Endothelial cell of hepatic sinusoid (primary cell): ENCODE data around the gene LIFR.
"Not testable (repeated sequence)": the region's sequence is repeated elsewhere in the genome, so short reads cannot be mapped to it uniquely, and the experiment has no call there.

Experiments
- in situ Hi-C: cut with HindIII; loops from 2 replicates; pipeline ENCODE4 v1.10.0; 2017; ENCODE audit warnings: low sequenced_read_pairs

Gene LIFR

GRCh38 chr5:38583500-38583899 is 27.1 kb upstream of the LIFR start:
- in situ Hi-C loops, result no loop called here

GRCh38 chr5:38582975-38583319 is 26.5 kb upstream of the LIFR start:
- in situ Hi-C loops, result no loop called here

- in situ Hi-C loops, result no loop called here
Measured at GRCh38 chr5:38582293-38582974, 26.0 kb upstream of the LIFR start.

- in situ Hi-C loops, result no loop called here
Measured at GRCh38 chr5:38581597-38581996, 25.2 kb upstream of the LIFR start.

- in situ Hi-C loops, result no loop called here
Measured at GRCh38 chr5:38579105-38579504, 22.7 kb upstream of the LIFR start.

- in situ Hi-C loops, result no loop called here
Measured at GRCh38 chr5:38576961-38577684, 20.7 kb upstream of the LIFR start.

GRCh38 chr5:38576442-38576841 is 20.0 kb upstream of the LIFR start:
- in situ Hi-C loops, result no loop called here

- in situ Hi-C loops, result no loop called here
Measured at GRCh38 chr5:38575476-38575875, 19.0 kb upstream of the LIFR start.

- in situ Hi-C loops, result no loop called here
Measured at GRCh38 chr5:38574009-38574408, 17.6 kb upstream of the LIFR start.

GRCh38 chr5:38573521-38573920 is 17.1 kb upstream of the LIFR start:
- in situ Hi-C loops, result no loop called here

GRCh38 chr5:38569180-38569579 is 12.7 kb upstream of the LIFR start:
- in situ Hi-C loops, result no loop called here

GRCh38 chr5:38567306-38567705 is 10.9 kb upstream of the LIFR start:
- in situ Hi-C loops, result not testable (repeated sequence)

GRCh38 chr5:38563624-38564023 is 7.2 kb upstream of the LIFR start:
- in situ Hi-C loops, result loop anchor here (5.0 kb wide), 1 partner anchor 61 kb away; no protein-coding TSS in a partner anchor

GRCh38 chr5:38562444-38563210 is 6.2 kb upstream of the LIFR start:
- in situ Hi-C loops, result loop anchor here (5.0 kb wide), 1 partner anchor 60 kb away; no protein-coding TSS in a partner anchor

- in situ Hi-C loops, result loop anchor here (5.0 kb wide), 1 partner anchor 88 kb away; no protein-coding TSS in a partner anchor
Measured at GRCh38 chr5:38559428-38559827, 3.0 kb upstream of the LIFR start.

- in situ Hi-C loops, result loop anchor here (5.0 kb wide), 1 partner anchor 90 kb away; no protein-coding TSS in a partner anchor
Measured at GRCh38 chr5:38557792-38558191, 1.3 kb upstream of the LIFR start.

GRCh38 chr5:38557308-38557710 is 863 bp upstream of the LIFR start:
- in situ Hi-C loops, result loop anchor here (5.0 kb wide), 1 partner anchor 90 kb away; no protein-coding TSS in a partner anchor

GRCh38 chr5:38556088-38556598 is 303 bp downstream of the LIFR start:
- in situ Hi-C loops, result loop anchor here (5.0 kb wide), 1 partner anchor 91 kb away; no protein-coding TSS in a partner anchor

GRCh38 chr5:38555354-38556087 is 925 bp downstream of the LIFR start:
- in situ Hi-C loops, result loop anchor here (5.0 kb wide), 1 partner anchor 92 kb away; no protein-coding TSS in a partner anchor

- in situ Hi-C loops, result loop anchor here (5.0 kb wide), 1 partner anchor 92 kb away; no protein-coding TSS in a partner anchor
Measured at GRCh38 chr5:38554861-38555260, 1.6 kb downstream of the LIFR start.
